ENCODE data around the gene GAK.
"Not testable (repeated sequence)": the region's sequence is repeated elsewhere in the genome, so short reads cannot be mapped to it uniquely, and the experiment has no call there.

The GAK gene

DNA sequence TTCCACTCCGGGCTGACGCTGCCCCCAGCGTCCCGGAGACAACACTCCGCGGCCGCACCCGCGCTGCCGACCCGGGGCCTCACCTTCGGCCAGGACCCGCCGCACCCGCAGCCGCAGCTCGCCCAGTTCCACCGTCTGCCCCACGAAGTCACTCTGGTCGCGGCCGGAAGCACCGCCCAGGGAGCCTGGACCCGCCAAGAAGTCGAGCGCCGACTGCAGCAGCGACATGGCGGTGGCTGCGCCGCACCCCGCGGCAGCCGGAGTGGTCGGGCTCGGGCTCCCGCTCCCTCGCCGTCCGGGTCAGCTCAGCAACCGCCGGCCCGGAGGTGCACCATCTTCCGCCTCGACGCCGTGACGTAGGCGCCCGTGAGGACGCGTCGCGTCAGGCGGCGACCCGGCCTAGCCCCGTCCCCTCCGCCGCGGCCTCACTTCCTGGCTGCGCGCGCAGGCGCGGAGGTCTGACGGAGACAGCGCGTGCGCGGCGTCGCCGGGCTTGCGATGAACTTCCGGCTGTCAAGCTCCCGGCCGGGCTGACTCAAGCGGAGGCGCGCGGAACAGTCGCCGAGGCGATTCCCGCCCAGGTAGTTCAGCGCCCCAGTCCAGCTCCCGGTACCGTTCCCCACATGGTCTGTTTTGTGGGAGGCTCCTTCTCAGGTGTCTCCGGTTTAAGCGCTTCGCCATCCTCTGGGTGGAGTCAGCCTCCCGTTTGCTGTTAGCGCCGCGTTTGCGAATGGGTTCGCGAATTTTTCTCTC is at the start of gene GAK, which contains the start of gene TMEM175:
GAK (minus strand) TSS at position 357 of the 753 bp plus-strand sequence; CDS start at position 228, 129 bp downstream.
TMEM175 (plus strand) TSS at position 501 of the 753 bp plus-strand sequence. CDS start 15,280 bp downstream, outside the sequence.
- peak; percentile 88 for DNase-seq

DNA sequence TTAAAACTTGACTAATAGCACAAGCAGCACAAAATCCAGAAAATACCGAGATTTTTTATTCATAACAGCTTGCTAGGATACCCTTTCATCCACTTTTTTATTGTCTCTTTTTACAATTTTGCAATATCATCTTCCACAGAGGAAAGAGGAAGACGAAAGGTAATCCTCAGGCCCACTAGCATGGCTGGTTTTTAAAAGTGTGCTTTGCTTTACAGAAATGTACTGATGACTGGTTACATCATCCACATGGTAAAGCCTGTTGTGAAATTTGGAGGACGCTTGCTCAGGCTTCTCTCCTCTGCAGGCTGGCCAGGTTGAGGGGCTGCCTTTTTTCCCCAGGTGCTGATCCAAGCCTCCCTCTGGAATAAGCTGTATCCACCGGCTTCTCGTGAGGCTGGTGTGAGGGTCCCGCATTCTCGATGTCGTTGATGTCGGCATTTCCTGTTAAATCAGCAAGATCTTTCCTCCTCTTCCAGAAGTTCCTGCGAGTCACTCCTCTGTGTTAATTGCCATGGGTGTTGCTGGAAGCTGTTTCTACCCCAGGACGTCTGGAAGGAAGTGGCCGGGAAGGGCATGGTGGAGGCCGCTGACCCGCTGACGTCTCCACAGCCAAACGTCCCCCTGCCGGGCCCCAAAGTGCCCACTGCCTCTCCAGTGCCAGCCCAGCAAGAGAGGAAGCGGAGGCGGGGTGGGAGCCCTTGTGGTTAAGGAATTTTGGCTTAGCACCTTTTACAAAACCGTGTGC is 47.0 kb upstream of the GAK start:
- no peak for DNase-seq

DNA sequence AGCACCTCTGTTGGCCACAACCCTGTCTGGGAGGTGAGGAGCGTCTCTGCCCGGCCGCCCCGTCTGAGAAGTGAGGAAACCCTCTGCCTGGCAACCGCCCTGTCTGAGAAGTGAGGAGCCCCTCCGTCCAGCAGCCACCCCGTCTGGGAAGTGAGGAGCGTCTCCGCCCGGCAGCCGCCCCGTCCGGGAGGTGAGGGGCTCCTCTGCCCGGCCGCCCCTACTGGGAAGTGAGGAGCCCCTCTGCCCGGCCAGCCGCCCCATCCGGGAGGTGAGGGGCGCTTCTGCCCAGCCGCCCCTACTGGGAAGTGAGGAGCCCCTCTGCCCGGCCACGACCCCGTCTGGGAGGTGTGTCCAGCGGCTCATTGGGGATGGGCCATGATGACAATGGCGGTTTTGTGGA is 43.9 kb upstream of the GAK start:
- not testable (repeated sequence) for DNase-seq

DNA sequence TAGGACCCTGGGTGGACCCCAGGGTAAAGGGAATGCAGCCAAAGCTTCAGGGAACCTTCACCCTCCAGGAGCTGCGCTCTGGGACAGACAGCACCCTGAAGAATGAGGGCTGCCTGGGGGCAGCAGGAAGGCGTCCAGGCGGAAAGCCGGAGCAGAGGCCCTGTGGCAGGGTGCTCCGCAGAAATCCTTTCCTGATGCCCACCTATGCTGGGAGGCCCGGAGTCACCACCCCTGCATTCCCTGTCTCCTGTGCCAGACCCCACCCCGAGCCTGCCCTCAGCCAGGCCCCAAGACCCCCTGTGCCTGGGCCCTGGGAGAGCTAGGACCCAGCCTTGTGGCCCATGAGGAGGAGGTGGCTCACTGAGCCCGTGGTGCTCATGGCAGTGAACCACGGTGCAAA is 42.6 kb upstream of the GAK start:
- DNase-seq = no peak

GRCh38 chr4:973431-974397 is 41.6 kb upstream of the GAK start, which contains the start of gene DGKQ:
TSS of gene DGKQ (minus strand) at chr4:973569. CDS start at chr4:973482, 87 bp downstream.
- peak; percentile 57 for DNase-seq

GRCh38 chr4:972651-973424 is 40.7 kb upstream of the GAK start:
- DNase-seq = no peak

DNA sequence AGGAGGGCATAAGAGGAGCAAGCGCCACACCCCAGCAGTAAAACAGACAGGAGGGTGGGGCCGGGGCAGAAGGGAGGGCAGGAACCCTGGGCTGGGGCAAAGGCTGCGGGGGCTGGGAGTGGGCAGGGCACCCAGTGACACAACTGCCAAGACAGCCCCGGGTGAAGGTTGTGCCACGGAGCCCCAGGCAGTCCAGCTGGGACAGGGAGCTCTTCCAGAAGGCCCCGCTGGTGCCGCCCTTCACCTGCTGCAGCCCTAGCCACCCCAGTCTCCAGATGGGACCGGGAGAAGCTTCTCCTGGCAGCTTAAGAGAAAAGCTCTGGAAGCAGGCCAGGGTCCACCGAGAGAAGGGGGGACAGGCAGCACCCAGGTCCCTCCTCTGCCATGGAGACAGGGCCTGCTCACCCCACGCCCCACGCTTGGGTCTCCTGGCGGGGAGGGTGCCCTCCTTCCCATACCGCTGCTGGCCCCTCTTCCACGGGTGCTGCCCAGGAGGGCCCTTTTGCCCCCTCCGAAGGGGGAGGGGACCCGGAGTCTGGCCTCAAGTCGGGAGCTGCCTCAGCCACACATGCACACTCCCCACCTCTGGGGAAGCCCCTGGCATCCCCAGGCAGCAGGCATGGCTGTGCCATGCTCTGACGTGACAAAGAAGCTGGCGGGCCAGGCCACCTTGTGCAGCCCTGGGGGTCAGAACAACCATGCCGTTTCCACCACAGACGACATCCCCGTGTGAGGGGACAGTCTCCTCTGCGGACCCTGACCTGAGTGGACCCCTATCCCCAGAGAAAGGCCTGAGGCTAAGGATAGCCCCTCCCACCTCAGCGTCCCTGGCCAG is 39.8 kb upstream of the GAK start:
- no peak for DNase-seq

DNA sequence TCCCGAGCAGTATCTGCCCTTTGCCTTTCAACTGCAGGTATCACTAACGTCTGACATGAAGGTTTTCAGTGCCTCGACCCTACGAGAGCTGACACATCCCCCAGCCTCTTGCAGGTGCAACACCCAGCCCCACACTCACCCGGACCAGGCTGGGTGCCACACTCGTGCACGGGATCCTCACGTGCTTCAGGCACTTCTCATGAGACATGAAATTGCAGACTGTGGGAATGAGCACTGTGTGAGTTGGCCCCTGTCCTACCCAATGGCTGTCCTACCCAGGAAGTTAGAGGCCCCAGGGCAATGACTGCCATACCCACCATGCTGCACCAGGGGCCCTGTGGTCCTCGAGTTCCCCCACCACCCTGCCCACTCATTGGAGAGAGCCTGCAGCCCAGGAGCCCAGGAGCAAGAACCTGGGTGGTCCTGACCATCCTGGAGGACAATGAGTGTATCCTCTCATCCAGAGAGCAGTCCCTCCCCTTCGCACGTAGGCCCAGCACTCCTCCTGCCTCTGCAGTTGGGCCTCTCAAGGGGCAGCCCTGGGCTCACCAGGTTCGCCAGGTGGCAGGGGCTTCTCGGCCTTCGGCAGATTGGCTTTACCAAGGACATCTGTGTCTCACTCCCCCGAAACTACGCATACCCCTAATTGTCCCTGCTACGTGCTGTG is 38.9 kb upstream of the GAK start:
- no peak for DNase-seq

DNA sequence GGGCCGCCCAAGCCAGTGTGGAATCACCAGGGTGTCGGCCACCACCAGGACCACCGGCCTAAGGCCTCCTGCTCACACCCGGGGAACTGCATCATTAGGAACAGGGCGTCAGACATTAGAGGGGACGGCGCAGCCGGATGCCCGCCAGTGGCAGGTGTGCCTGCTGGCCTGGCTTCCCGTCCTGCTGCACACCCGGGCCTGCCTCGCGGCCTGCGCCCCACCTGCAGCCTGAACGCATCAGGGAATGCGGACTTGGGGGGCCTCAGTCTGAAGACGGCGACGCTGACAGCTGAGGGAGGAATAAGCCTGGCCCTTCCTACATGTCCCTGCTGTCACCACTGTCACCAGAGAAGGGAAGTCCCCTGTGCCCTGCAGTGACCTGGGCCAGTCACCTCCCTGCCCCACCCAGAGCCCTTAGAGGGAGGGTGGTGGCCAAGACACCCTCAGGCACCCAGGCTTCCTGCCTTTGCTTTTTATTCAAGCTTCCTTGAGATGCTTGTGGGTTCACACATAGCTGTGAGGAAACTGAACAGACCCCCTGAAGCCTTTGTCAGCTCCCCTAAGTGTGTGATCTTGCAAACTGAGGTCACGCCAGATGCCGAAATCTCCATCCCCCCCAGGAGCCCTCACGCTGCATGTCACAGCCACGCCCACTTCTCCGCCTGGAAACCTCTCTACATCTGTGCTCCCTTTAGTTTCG is 38.1 kb upstream of the GAK start:
- DNase-seq = no peak

- DNase-seq = no peak
Measured at GRCh38 chr4:968621-969394, 36.7 kb upstream of the GAK start.

- no peak for DNase-seq
Measured at GRCh38 chr4:968221-968620, 36.1 kb upstream of the GAK start.

DNA sequence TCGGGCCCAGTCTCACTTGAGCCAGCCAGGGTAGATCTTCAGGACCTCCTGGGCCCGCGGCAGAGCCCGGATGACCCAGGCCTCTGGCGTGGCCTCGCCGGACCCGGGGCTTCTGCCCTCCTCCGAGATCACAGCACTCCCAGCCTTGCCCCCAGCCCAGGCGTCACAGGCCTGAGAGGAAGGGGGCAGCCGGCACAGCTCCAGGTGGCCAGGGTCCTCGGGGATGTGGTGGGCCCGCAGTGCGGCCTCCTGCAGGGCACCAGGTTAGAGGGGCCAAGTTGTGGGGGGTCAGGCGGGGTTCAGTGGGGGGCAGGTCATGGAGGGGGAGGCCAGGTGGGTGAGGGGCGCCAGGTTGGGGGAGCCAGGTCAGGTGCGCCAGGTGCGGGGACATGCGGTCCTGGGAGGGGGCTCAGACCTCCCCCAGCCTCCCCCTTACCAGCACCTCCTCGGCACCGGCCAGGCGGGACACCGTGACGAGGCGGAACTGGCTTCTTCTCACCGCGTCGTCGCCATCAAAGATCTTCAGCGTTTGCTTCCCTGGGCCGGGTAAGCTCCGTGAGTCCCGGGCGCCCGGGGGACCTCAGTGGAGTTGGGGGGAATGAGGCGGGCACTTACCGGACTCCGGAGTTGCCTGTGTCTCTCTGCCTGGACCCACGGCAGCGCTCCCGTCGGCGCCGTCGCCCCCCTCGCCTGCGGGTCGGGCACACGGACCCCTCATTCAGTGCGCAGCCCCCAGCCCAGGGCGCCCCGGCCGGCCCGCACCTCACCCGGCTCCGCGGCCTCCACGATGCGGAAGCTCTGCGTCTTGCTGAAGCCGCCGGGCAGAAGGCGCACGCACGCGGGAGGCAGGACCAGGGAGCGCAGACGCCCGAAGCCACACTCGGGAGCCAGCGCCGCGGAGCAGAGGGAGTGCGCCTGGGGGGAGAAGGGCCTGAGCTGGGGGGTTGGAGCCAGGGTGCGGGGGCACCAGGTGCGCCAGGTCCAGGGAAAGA is 35.3 kb upstream of the GAK start:
- no peak for DNase-seq

- no peak for DNase-seq
Measured at GRCh38 chr4:966266-967112, 34.4 kb upstream of the GAK start.

- no peak for DNase-seq
Measured at GRCh38 chr4:965766-966134, 33.6 kb upstream of the GAK start.

DNA sequence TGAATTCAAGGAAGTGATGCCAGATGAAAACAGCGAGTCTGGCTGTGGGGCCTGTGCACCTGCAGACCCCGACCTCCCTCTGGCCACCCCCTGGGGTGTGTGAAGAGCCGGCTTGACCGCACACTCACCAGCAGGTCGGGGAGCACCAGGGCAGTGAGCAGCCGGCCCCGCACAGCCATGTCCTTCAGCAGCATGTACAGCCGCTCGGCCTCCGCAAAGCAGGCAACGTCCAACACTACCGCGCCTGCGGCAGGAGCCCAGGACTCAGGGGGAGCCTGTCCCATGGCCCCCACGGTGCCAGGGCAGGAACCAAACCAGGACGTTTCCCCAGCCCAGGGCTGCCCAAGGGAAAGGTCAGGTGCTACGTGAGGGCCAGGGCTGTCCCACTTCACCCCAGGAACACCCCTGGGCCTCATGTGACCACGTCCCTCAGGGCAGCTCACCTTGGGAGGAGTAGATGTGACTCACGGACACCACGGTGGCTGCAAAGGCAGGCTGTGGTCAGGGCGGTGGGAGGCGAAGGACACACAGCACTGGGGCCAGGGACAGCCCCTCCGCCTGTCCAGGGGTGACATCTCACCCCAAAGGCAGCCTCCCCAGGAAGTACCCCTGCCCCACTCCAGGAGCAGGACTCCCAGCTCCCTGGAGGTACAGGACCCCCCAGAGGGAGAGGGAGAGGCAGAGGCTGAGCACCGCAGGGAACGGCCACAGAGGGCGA is 33.1 kb upstream of the GAK start:
- DNase-seq = no peak
